ENCODE measurements around the gene TBCE. TPM values are rescaled to one million over a fixed set of nuclear protein-coding genes. Genes with fewer than 3 reads are reported as not detected.

The TBCE gene
- total RNA-seq, 1 donor, result 25.5 TPM

DNA sequence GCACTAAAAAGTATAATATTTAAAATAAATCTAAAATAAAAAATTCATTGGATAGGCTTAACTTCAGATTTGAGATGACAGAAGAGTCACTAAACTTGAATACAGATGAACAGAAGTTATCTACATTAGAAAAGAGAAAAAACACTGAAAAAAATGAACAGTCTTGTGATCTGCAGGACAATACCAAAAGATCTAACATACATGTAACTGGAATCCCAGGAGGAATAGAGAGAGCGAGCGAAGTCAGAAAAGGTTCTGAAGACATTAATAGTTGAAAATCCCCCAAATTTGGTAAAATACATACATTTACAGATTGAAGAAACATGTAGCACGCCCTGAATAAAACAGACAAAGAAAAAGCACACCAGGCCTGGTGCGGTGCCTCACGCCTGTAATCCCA is 115.9 kb downstream of the TBCE start:
- no peak for DNase-seq (ENCODE audit: low read depth)
- TF ChIP-seq, protein P1, sequence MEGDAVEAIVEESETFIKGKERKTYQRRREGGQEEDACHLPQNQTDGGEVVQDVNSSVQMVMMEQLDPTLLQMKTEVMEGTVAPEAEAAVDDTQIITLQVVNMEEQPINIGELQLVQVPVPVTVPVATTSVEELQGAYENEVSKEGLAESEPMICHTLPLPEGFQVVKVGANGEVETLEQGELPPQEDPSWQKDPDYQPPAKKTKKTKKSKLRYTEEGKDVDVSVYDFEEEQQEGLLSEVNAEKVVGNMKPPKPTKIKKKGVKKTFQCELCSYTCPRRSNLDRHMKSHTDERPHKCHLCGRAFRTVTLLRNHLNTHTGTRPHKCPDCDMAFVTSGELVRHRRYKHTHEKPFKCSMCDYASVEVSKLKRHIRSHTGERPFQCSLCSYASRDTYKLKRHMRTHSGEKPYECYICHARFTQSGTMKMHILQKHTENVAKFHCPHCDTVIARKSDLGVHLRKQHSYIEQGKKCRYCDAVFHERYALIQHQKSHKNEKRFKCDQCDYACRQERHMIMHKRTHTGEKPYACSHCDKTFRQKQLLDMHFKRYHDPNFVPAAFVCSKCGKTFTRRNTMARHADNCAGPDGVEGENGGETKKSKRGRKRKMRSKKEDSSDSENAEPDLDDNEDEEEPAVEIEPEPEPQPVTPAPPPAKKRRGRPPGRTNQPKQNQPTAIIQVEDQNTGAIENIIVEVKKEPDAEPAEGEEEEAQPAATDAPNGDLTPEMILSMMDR (IDR thresholded peaks at IDR 0.05; ENCODE audit: insufficient read depth, low read length), result no peak
- H3K4me3 ChIP-seq (ENCODE audit: low read depth, low read length), result no peak overlapping the region

DNA sequence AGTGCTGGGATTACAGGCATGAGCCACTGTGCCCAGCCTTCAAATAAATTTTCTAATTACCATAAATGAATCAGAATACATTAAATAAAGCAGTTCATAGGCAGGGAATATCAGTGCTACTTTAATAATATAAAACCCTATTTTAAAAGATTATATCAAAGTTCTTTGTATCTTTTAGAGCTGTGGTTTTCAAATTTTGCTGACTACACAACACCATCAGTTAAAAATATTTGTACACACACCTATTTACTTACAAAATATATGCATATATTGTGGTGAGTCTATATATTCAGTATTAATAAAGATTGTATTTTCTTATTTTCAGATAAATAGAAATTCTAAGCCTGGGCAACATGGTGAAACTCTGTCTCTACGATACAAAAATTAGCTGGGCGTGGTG is 118.3 kb downstream of the TBCE start:
- no peak overlapping the region for H3K4me3 ChIP-seq (ENCODE audit: low read depth, low read length)
- TF ChIP-seq, protein P1 (IDR thresholded peaks at IDR 0.05; ENCODE audit: insufficient read depth, low read length), result no peak
- no peak for DNase-seq (ENCODE audit: low read depth)

DNA sequence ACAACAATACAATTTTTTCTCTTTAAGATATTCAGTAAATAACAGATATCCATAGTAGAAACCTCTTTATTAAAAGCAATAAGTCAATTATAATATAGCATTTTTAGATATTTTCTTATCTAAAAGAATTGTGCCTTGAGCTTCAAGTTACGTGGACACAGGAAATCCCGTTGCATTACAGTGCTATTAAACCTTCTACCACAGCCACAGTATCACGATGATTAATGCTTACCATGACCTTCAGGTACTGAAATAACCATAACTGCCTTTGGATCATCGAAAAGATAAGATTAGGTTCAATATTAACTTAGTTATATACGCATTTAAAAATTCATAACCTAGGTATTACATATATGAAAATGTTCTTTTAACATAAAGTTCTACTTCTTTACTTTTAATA is 119.1 kb downstream of the TBCE start:
- TF ChIP-seq, protein P1 (IDR thresholded peaks at IDR 0.05; ENCODE audit: insufficient read depth, low read length), result no peak
- no peak overlapping the region for H3K4me3 ChIP-seq (ENCODE audit: low read depth, low read length)
- DNase-seq (ENCODE audit: low read depth), result no peak

DNA sequence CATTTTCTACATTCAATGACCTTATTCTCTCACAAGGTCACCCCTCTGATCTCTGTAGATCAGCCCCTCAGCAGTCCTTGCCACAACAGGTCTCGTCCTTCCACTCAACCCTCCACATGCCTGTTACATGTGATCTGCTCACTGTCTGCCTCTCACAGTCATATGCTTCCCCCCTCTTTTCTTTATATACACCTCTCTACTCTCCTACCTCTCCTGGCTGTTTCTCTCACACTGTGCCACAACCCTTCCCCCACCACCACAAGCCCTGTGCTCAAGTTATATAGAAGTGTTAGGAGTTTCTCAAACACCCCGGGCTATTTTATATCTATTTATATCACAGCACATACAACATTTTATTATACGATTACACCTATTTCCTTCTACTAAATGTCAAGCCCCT is 124.4 kb downstream of the TBCE start:
- TF ChIP-seq, protein P1 (IDR thresholded peaks at IDR 0.05; ENCODE audit: insufficient read depth, low read length), result no peak
- no peak for DNase-seq (ENCODE audit: low read depth)
- no peak overlapping the region for H3K4me3 ChIP-seq (ENCODE audit: low read depth, low read length)

DNA sequence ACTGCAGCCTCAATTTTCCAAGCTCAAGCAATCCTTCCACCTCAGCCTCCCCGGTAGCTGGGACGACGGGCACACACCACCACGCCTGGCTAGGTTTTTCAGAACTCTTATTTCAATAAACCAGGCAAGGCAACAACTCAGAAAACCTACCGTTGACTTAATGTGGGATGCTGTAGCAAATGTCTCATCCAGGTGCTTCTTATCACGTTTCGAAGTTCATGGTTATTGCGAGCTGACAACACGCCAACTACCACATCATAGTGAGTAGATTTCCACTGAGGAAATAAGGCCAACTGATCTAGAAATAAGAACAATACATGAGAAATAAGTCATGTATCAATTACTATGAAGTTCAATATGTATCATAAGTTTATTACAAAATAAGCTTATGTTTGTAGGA is 127.3 kb downstream of the TBCE start:
- no peak overlapping the region for H3K4me3 ChIP-seq (ENCODE audit: low read depth, low read length)
- no peak for DNase-seq (ENCODE audit: low read depth)
- TF ChIP-seq, protein P1 (IDR thresholded peaks at IDR 0.05; ENCODE audit: insufficient read depth, low read length), result no peak

DNA sequence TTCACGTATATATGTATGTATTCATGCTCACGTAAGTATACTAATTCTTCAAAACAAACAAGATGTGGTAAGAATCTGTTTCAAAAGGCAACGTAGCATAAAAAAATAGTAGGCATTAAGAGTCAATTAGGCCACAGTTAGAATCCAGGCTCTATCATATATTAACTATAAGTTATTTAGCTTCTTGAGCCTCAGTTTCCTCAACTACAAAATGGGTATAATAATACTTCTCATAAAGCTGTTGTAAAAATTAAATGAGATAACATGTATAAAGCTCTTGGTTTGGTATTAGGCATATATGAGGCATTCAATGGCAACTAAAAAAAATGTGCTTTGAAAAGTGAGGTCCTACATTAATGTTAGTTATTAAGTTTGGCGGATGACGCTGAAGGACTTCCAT is 127.8 kb downstream of the TBCE start:
- H3K4me3 ChIP-seq (ENCODE audit: low read depth, low read length), result no peak overlapping the region
- no peak for DNase-seq (ENCODE audit: low read depth)
- TF ChIP-seq, protein P1 (IDR thresholded peaks at IDR 0.05; ENCODE audit: insufficient read depth, low read length), result no peak

DNA sequence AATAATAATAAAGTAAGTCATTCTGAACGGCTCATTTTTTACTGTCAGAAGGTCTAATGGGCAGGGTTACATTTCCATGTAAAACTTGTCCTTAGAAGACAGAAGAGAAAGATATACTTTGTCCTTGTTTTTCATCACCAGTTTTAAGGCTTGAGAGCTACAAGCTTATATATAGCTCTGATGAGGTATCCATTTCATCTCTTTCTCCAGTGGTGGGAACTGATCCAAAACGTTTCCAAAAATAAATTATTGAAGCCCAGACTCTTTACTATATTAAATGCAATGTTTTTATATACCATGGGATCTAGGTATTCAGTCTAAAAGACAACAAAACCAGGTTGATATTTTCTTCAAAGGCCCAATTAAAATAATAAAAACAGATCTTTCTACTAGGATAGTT is 128.3 kb downstream of the TBCE start:
- DNase-seq (ENCODE audit: low read depth), result no peak
- TF ChIP-seq, protein P1 (IDR thresholded peaks at IDR 0.05; ENCODE audit: insufficient read depth, low read length), result no peak

More for the DNA sequence above, 128.3 kb downstream of the TBCE start:
- no peak overlapping the region for H3K4me3 ChIP-seq (ENCODE audit: low read depth, low read length)

Data from fibroblast of the aortic adventitia (primary cell).